HG02571 (cell line): ENCODE measurements around the gene CERK.
"Not testable (repeated sequence)": the region's sequence is repeated elsewhere in the genome, so short reads cannot be mapped to it uniquely, and the experiment has no call there.

ENCODE experiments used
- ATAC-seq: cut with Tn5 transposase; IDR thresholded peaks from one replicate; pipeline ENCODE4 v1.9.1; 2021; ENCODE audit warnings: mild to moderate bottlenecking, moderate library complexity; ENCODE audit not compliant: unreplicated experiment

The CERK gene

GRCh38 chr22:46737976-46738646 is at the start of gene CERK:
Gene CERK, minus strand, starts transcription at chr22:46738252. Its CDS starts 104 bp downstream, at chr22:46738148.
- peak; percentile 49 for ATAC-seq

GRCh38 chr22:46783721-46784120 is 45.7 kb upstream of the CERK start:
- no peak for ATAC-seq

GRCh38 chr22:46782200-46782599 is 44.1 kb upstream of the CERK start:
- not testable (repeated sequence) for ATAC-seq

- no peak for ATAC-seq
Observed at GRCh38 chr22:46781291-46781690, 43.2 kb upstream of the CERK start.

GRCh38 chr22:46780453-46780852 is 42.4 kb upstream of the CERK start:
- ATAC-seq: no peak

GRCh38 chr22:46779651-46780050 is 41.6 kb upstream of the CERK start:
- no peak for ATAC-seq

- ATAC-seq: no peak
Observed at GRCh38 chr22:46779023-46779422, 41.0 kb upstream of the CERK start.

GRCh38 chr22:46777609-46777970 is 39.5 kb upstream of the CERK start:
- no peak for ATAC-seq

GRCh38 chr22:46776876-46777608 is 39.0 kb upstream of the CERK start:
- ATAC-seq: no peak

- ATAC-seq: no peak
Observed at GRCh38 chr22:46775850-46776826, 38.1 kb upstream of the CERK start.

GRCh38 chr22:46774980-46775849 is 37.2 kb upstream of the CERK start:
- no peak for ATAC-seq

- ATAC-seq: no peak
Observed at GRCh38 chr22:46774253-46774979, 36.4 kb upstream of the CERK start.

- ATAC-seq: no peak
Observed at GRCh38 chr22:46773076-46773475, 35.0 kb upstream of the CERK start.

GRCh38 chr22:46770726-46771125 is 32.7 kb upstream of the CERK start:
- ATAC-seq: no peak

- no peak for ATAC-seq
Observed at GRCh38 chr22:46770151-46770641, 32.1 kb upstream of the CERK start.

- no peak for ATAC-seq
Observed at GRCh38 chr22:46769706-46770105, 31.7 kb upstream of the CERK start.

- no peak for ATAC-seq
Observed at GRCh38 chr22:46769191-46769675, 31.2 kb upstream of the CERK start.

- no peak for ATAC-seq
Observed at GRCh38 chr22:46767249-46767985, 29.4 kb upstream of the CERK start.

GRCh38 chr22:46766611-46767010 is 28.6 kb upstream of the CERK start:
- no peak for ATAC-seq
